CD4-positive, alpha-beta T cell (primary cell): ENCODE data around the gene LRRC75B. TPM values are rescaled to one million over a fixed set of nuclear protein-coding genes. Genes with fewer than 3 reads are reported as not detected.
A peak's percentile ranks its signal among the peaks of the same experiment; 100 is the strongest.

Experiments
- ATAC-seq: fragments of 200-7000 bp; cut with Tn5 transposase; one replicate; pipeline ENCODE4 v1.10.0; 2022; ENCODE audit warnings: mild to moderate bottlenecking; ENCODE audit not compliant: poor library complexity
- CTCF ChIA-PET: fragments of 350-600 bp; sonication (Branson Sonifier 250); formaldehyde crosslinking; loops from one replicate; lab custom pipeline; 2021; ENCODE audit warnings: antibody characterized with exemption, inconsistent platforms; lab: Charles Lee
- POLR2A ChIA-PET: fragments of 350-600 bp; sonication (Branson Sonifier 250); formaldehyde crosslinking; loops from one replicate; lab custom pipeline; 2021; ENCODE audit warnings: antibody characterized with exemption, inconsistent platforms; lab: Charles Lee
- DNase-seq, 14 experiments: peaks; one replicate each; pipeline ENCODE4 v3.0.0-alpha.2; 2013 to 2020; ENCODE audit warnings: mixed read lengths in 2 of 14
- H3K27ac ChIP-seq, 2 donors: one replicate each; pipeline versions ENCODE4 v1.5.1 to v1.7.0; 2013; ENCODE audit warnings: low read length in 2 of 2, low read depth in 1 of 2, mild to moderate bottlenecking in 1 of 2
- H3K27me3 ChIP-seq, 2 experiments: 1 replicate in 1 of 2; 2 replicates in 1 of 2; pipeline versions ENCODE4 v1.6.1 to v1.7.0; 2013; ENCODE audit warnings: low read length in 2 of 2, control low read depth in 1 of 2, mild to moderate bottlenecking in 1 of 2, moderate library complexity in 1 of 2; ENCODE audit not compliant: insufficient read depth in 2 of 2, control insufficient read depth in 1 of 2
- H3K36me3 ChIP-seq: one replicate; pipeline ENCODE4 v1.6.1; 2013; ENCODE audit warnings: low read length, control low read depth; ENCODE audit not compliant: insufficient read depth
- H3K4me1 ChIP-seq: one replicate; pipeline ENCODE4 v1.6.1; 2013; ENCODE audit warnings: low read length, control low read depth; ENCODE audit not compliant: insufficient read depth
- H3K4me3 ChIP-seq: one replicate; pipeline ENCODE4 v1.5.1; 2013; ENCODE audit warnings: mild to moderate bottlenecking, low read length, moderate library complexity
- H3K9me3 ChIP-seq, 2 experiments: 1 replicate in 1 of 2; 2 replicates in 1 of 2; pipeline versions ENCODE4 v1.6.1 to v1.7.0; 2013; ENCODE audit warnings: low read length in 2 of 2, mild to moderate bottlenecking in 2 of 2, control low read depth in 1 of 2, moderate library complexity in 1 of 2; ENCODE audit not compliant: control insufficient read depth in 1 of 2, insufficient read depth in 1 of 2
- H3K27ac Mint-ChIP-seq: one replicate; pipeline ENCODE4 v1.8.0; 2020; ENCODE audit warnings: mixed read lengths
- H3K27me3 Mint-ChIP-seq: one replicate; pipeline ENCODE4 v1.8.0; 2021; ENCODE audit warnings: mixed read lengths
- H3K36me3 Mint-ChIP-seq: one replicate; pipeline ENCODE4 v1.8.0; 2021; ENCODE audit warnings: low read depth, mixed read lengths
- H3K4me1 Mint-ChIP-seq: one replicate; pipeline ENCODE4 v1.8.0; 2021; ENCODE audit warnings: low read depth, mixed read lengths
- H3K4me3 Mint-ChIP-seq: one replicate; pipeline ENCODE4 v1.8.0; 2020; ENCODE audit warnings: mild to moderate bottlenecking, mixed read lengths
- H3K9me3 Mint-ChIP-seq: one replicate; pipeline ENCODE4 v1.8.0; 2020; ENCODE audit warnings: mixed read lengths
- intact Hi-C, 2 experiments: fragments of 100-400 bp; cut with DNase I in 1 of 2; cut with micrococcal nuclease in 1 of 2; formaldehyde crosslinking; loops; one replicate each; pipeline versions ENCODE4 v1.15.1 to v1.9.0; 2023 to 2025; cut with DNase I, micrococcal nuclease
- total RNA-seq, 174 experiments: library from RNA in 2 of 174; stranded (reverse) in 2 of 174; gene quantifications; one replicate each; pipeline ENCODE4 v1.2.3 and lab custom pipeline; 2021 to 2026
- TF ChIP-seq, protein P1 (sequence below): fragments of 200-600 bp; IDR thresholded peaks from one replicate; pipeline ENCODE4 v1.8.0; 2022; ENCODE audit warnings: antibody characterized with exemption, mild to moderate bottlenecking

LRRC75B gene
- total RNA-seq, 2 experiments from 2014 or later, result not detected

DNA sequence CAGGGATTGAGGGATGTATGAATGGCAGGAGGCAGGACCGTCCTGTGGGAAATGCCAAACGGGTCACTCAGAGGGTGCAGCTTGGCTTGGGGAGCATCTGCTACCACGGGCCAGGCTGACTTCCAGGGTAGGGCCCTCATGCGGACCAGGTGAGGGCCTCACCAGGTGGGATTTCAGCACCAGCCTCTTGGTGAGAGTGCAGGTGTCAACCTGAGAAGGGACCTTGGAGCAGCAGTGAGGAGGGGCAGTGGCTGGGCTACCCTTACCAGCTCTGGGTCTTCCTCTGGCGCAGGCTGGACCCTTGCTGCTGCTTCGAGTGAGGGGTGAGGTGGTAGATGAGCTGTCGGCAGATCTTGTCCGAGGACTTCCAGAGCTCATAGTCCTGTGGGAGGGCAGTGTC lies 4.9 kb downstream of the LRRC75B start:
- Mint-ChIP-seq H3K27ac (no peak overlapping the region), H3K27me3 (peaks cover 6% of the 10 kb centered on the region), H3K9me3 (no peaks in the 10 kb centered on the region), H3K4me1 (peaks cover 5% of the 10 kb centered on the region), H3K36me3 (no peaks in the 10 kb centered on the region), H3K4me3 (no peak overlapping the region)
- CTCF ChIA-PET, result no interaction called here
- no peak for ATAC-seq
- H3K9me3 ChIP-seq, result no peaks in the 10 kb centered on the region
- intact Hi-C loops, result no loop called here
- POLR2A ChIA-PET, result no interaction called here
- TF ChIP-seq, protein P1, sequence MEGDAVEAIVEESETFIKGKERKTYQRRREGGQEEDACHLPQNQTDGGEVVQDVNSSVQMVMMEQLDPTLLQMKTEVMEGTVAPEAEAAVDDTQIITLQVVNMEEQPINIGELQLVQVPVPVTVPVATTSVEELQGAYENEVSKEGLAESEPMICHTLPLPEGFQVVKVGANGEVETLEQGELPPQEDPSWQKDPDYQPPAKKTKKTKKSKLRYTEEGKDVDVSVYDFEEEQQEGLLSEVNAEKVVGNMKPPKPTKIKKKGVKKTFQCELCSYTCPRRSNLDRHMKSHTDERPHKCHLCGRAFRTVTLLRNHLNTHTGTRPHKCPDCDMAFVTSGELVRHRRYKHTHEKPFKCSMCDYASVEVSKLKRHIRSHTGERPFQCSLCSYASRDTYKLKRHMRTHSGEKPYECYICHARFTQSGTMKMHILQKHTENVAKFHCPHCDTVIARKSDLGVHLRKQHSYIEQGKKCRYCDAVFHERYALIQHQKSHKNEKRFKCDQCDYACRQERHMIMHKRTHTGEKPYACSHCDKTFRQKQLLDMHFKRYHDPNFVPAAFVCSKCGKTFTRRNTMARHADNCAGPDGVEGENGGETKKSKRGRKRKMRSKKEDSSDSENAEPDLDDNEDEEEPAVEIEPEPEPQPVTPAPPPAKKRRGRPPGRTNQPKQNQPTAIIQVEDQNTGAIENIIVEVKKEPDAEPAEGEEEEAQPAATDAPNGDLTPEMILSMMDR, result no peak
- H3K4me3 ChIP-seq, result no peak overlapping the region
- H3K36me3 ChIP-seq, result no peaks in the 10 kb centered on the region
- DNase-seq, result peak in 1 of 14 experiments; percentile 5
- H3K27ac ChIP-seq, result no peak overlapping the region
- peaks cover 7% of the 10 kb centered on the region for H3K4me1 ChIP-seq
- H3K27me3 ChIP-seq, result peaks cover 3 to 6% of the 10 kb centered on the region in 2 experiments

DNA sequence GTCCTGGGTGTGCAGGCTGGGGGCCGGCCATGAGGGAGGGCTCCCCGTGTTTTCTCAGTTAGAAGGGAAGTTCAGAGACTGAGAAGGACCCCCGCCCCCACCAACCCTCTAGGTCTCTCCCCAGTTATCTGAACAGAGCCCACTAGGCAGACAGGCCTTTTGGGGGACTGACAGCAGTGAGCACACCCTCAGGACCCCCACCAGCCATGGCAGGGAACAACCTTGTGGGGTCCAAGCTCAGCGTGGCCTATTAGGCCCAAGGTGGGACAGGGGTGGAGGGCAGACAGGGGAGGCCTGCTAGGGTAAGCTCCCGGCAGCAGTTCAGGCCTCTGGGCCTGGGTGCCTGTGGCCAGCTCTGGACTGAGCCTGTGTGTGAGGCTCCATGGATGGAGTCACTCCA lies 5.6 kb downstream of the LRRC75B start:
- ChIA-PET CTCF (no interaction called here), POLR2A (no interaction called here)
- no peak overlapping the region for H3K27ac Mint-ChIP-seq
- no peak overlapping the region for H3K27ac ChIP-seq
- peaks cover 2% of the 10 kb centered on the region for H3K4me1 Mint-ChIP-seq
- H3K4me3 ChIP-seq, result no peak overlapping the region
- no peaks in the 10 kb centered on the region for H3K36me3 Mint-ChIP-seq
- intact Hi-C loops, result no loop called here
- no peak overlapping the region for H3K4me3 Mint-ChIP-seq
- TF ChIP-seq, protein P1, result no peak
- peaks cover 3% of the 10 kb centered on the region for H3K4me1 ChIP-seq
- DNase-seq, result peak in 1 of 14 experiments; percentile 9
- H3K36me3 ChIP-seq, result no peaks in the 10 kb centered on the region
- peaks cover under 1 to 6% of the 10 kb centered on the region in 2 experiments for H3K27me3 ChIP-seq
- no peaks in the 10 kb centered on the region for H3K9me3 ChIP-seq
- peaks cover 3% of the 10 kb centered on the region for H3K27me3 Mint-ChIP-seq
- no peak for ATAC-seq
- no peaks in the 10 kb centered on the region for H3K9me3 Mint-ChIP-seq

DNA sequence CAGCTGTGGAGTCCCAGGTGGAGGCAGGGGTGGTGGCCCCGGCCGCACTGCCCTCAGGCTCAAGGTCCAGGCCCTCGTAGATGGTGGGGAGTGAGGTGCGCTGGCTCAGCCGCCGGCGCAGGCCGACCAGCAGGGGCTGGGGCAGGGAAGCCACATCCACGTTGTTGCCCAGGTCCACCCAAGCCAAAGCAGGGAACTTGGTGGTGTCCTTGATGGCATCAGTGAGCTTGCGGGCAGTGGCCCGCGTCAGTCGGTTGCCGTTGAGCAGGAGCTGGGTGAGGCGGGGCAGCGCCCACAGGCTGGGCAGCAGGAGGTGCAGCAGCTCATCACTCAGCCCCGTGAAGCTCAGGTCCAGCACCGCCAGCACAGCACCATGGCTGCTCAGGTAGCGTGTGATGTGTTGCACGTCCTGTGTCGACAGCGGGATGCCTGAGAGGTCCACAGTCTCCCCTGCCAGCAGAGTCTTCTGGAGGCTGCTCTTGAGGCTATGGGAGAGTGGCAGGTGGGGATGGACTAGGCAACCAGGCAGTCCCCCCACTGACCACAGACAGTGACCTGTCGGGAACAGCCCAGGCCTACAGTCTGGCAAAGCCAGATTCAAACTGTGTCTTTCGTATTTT lies 6.8 kb downstream of the LRRC75B start:
- intact Hi-C loops, result no loop called here
- Histone ChIP-seq H3K27me3 (no peaks in the 10 kb centered on the region), H3K27ac (no peak overlapping the region), H3K9me3 (no peaks in the 10 kb centered on the region), H3K4me1 (no peaks in the 10 kb centered on the region), H3K36me3 (no peaks in the 10 kb centered on the region), H3K4me3 (no peak overlapping the region)
- Mint-ChIP-seq H3K9me3 (no peaks in the 10 kb centered on the region), H3K27ac (no peak overlapping the region), H3K27me3 (no peaks in the 10 kb centered on the region), H3K4me1 (no peaks in the 10 kb centered on the region), H3K4me3 (no peak overlapping the region), H3K36me3 (no peaks in the 10 kb centered on the region)
- DNase-seq, result peak in 1 of 14 experiments; percentile 7
- POLR2A ChIA-PET, result no interaction called here
- CTCF ChIA-PET, result no interaction called here
- ATAC-seq, result no peak
- TF ChIP-seq, protein P1, result no peak
